HepG2 (cell line): ENCODE data around the gene CHID1. TPM values are rescaled to one million over a fixed set of nuclear protein-coding genes. Genes with fewer than 3 reads are reported as not detected.

Experiments used
- ASH2L ChIP-seq: fragments of 300-600, 200-600 bp; sonication (generic); IDR thresholded peaks from 2 replicates; pipeline ENCODE4 v1.7.0; 2017; ENCODE audit warnings: low read depth, mild to moderate bottlenecking, moderate library complexity, mixed read lengths, low read length; ENCODE audit not compliant: insufficient read length
- BRF2 ChIP-seq: sonication (generic); formaldehyde crosslinking; IDR thresholded peaks from 2 replicates; pipeline ENCODE4 v1.8.1; 2022; ENCODE audit warnings: mild to moderate bottlenecking, missing genetic modification reagents
- CHCHD3 ChIP-seq: sonication (generic); formaldehyde crosslinking; IDR thresholded peaks from 2 replicates; pipeline ENCODE4 v1.8.0; 2022; ENCODE audit warnings: mild to moderate bottlenecking, missing genetic modification reagents, moderate library complexity
- ISL2 ChIP-seq: sonication (generic); formaldehyde crosslinking; IDR thresholded peaks from 2 replicates; pipeline ENCODE4 v1.5.0; 2020; ENCODE audit warnings: missing genetic modification reagents
- SKIL ChIP-seq: sonication (generic); formaldehyde crosslinking; IDR thresholded peaks from 2 replicates; pipeline ENCODE4 v1.8.0; 2022; ENCODE audit warnings: missing genetic modification reagents, mild to moderate bottlenecking, moderate library complexity, borderline replicate concordance
- TGIF2 ChIP-seq: IDR thresholded peaks from 2 replicates; pipeline ENCODE4 v1.6.1; 2016; ENCODE audit warnings: control low read depth, missing compliant biosample characterization
- USF2 ChIP-seq, 2 experiments: sonication (generic) in 1 of 2; formaldehyde crosslinking in 1 of 2; IDR thresholded peaks; 2 replicates each; pipeline versions ENCODE4 v1.5.1 to v1.6.1; 2011 to 2020; ENCODE audit warnings: borderline replicate concordance in 1 of 2, low read depth in 1 of 2, low read length in 1 of 2, mild to moderate bottlenecking in 1 of 2, missing genetic modification reagents in 1 of 2, moderate library complexity in 1 of 2
- ZFP36 ChIP-seq: fragments of 150-350 bp; IDR thresholded peaks from 2 replicates; pipeline ENCODE4 v1.6.1; 2018; ENCODE audit warnings: borderline replicate concordance, low read length, low read depth; ENCODE audit not compliant: partially characterized antibody
- ZNF660 ChIP-seq: sonication (generic); formaldehyde crosslinking; IDR thresholded peaks from 2 replicates; pipeline ENCODE4 v1.5.1; 2020; ENCODE audit warnings: mild to moderate bottlenecking, low read depth, missing genetic modification reagents, borderline replicate concordance
- ZSCAN31 ChIP-seq: sonication (generic); formaldehyde crosslinking; IDR thresholded peaks from 2 replicates; pipeline ENCODE4 v1.5.0; 2020; ENCODE audit warnings: low read depth, mild to moderate bottlenecking, missing genetic modification reagents
- polyA plus RNA-seq, 8 experiments: library from polyadenylated mRNA; depleted of rRNA in 3 of 8; stranded (reverse) in 7 of 8; unstranded in 1 of 8; fragments of >200 nt; fragmentation: Illumina TruSeq in 4 of 8; extraction: Trizol in 4 of 8; gene quantifications; 2 replicates each; pipeline versions ENCODE4 v1.2.1 to v1.2.3, GENCODE V29; 2011 to 2016; ENCODE audit warnings: low read depth in 4 of 8, missing spikeins in 1 of 8, mixed read lengths in 1 of 8; ENCODE audit not compliant: insufficient read depth in 1 of 8
- total RNA-seq, 5 experiments: library from RNA; depleted of rRNA; stranded (reverse); fragments of >200 nt; fragmentation: Illumina TruSeq; extraction: Trizol; gene quantifications; 2 replicates each; pipeline ENCODE4 v1.2.3, GENCODE V29; 2016; ENCODE audit warnings: low read depth in 1 of 5
- TF ChIP-seq, protein P1 (sequence below): IDR thresholded peaks from 2 replicates; pipeline ENCODE4 v1.6.1; 2016; ENCODE audit warnings: low read depth, missing genetic modification reagents, missing compliant biosample characterization
- TF ChIP-seq, protein P2 (sequence below): sonication (generic); formaldehyde crosslinking; IDR thresholded peaks from 2 replicates; pipeline ENCODE4 v1.5.1; 2020; ENCODE audit warnings: missing genetic modification reagents, mild to moderate bottlenecking, borderline replicate concordance

The CHID1 gene
- total and polyA plus RNA-seq, 2 of the 13 experiments (the other 11 are each of a cell fraction or from before 2014, with no cell fraction given): 65.1 to 93.6 TPM

GRCh38 chr11:830295-831117 is 80.1 kb downstream of the CHID1 start (continued):
- TF ChIP-seq ZNF660 (CRISPR knock-in tag) (no peak), SKIL (CRISPR knock-in tag) (peak; percentile 43; the same call in 1 of the 2 replicates), USF2 (IDR thresholded peaks at IDR 0.05; ENCODE audit: low read depth, low read length) (peak; percentile 48; the same call in 1 of the 2 replicates), USF2 (CRISPR knock-in tag; IDR thresholded peaks at IDR 0.05; ENCODE audit: borderline replicate concordance) (peak; percentile 14; the same call in 1 of the 2 replicates), ISL2 (peak; percentile 18; the same call in 1 of the 2 replicates), TGIF2 (CRISPR knock-in tag) (0 out of 2 replicates have a peak, but pooled peaks have one; percentile 38), CHCHD3 (CRISPR knock-in tag) (no peak), ASH2L (no peak), BRF2 (CRISPR knock-in tag) (no peak), ZSCAN31 (no peak), ZFP36 (no peak)
- TF ChIP-seq, protein P1, sequence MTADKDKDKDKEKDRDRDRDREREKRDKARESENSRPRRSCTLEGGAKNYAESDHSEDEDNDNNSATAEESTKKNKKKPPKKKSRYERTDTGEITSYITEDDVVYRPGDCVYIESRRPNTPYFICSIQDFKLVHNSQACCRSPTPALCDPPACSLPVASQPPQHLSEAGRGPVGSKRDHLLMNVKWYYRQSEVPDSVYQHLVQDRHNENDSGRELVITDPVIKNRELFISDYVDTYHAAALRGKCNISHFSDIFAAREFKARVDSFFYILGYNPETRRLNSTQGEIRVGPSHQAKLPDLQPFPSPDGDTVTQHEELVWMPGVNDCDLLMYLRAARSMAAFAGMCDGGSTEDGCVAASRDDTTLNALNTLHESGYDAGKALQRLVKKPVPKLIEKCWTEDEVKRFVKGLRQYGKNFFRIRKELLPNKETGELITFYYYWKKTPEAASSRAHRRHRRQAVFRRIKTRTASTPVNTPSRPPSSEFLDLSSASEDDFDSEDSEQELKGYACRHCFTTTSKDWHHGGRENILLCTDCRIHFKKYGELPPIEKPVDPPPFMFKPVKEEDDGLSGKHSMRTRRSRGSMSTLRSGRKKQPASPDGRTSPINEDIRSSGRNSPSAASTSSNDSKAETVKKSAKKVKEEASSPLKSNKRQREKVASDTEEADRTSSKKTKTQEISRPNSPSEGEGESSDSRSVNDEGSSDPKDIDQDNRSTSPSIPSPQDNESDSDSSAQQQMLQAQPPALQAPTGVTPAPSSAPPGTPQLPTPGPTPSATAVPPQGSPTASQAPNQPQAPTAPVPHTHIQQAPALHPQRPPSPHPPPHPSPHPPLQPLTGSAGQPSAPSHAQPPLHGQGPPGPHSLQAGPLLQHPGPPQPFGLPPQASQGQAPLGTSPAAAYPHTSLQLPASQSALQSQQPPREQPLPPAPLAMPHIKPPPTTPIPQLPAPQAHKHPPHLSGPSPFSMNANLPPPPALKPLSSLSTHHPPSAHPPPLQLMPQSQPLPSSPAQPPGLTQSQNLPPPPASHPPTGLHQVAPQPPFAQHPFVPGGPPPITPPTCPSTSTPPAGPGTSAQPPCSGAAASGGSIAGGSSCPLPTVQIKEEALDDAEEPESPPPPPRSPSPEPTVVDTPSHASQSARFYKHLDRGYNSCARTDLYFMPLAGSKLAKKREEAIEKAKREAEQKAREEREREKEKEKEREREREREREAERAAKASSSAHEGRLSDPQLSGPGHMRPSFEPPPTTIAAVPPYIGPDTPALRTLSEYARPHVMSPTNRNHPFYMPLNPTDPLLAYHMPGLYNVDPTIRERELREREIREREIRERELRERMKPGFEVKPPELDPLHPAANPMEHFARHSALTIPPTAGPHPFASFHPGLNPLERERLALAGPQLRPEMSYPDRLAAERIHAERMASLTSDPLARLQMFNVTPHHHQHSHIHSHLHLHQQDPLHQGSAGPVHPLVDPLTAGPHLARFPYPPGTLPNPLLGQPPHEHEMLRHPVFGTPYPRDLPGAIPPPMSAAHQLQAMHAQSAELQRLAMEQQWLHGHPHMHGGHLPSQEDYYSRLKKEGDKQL: no peak
- TF ChIP-seq, protein P2, sequence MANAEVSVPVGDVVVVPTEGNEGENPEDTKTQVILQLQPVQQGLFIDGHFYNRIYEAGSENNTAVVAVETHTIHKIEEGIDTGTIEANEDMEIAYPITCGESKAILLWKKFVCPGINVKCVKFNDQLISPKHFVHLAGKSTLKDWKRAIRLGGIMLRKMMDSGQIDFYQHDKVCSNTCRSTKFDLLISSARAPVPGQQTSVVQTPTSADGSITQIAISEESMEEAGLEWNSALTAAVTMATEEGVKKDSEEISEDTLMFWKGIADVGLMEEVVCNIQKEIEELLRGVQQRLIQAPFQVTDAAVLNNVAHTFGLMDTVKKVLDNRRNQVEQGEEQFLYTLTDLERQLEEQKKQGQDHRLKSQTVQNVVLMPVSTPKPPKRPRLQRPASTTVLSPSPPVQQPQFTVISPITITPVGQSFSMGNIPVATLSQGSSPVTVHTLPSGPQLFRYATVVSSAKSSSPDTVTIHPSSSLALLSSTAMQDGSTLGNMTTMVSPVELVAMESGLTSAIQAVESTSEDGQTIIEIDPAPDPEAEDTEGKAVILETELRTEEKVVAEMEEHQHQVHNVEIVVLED (CRISPR knock-in tag): no peak
